Effector memory CD8-positive, alpha-beta T cell (primary cell): ENCODE measurements around the gene CRACR2A.

Source experiments
- ATAC-seq: fragments of 150-1000 bp; cut with Tn5 transposase; replicated peaks from 2 replicates; pipeline ENCODE4 v1.10.0; 2021; ENCODE audit warnings: mild to moderate bottlenecking, moderate library complexity
- DNase-seq, 3 experiments: peaks; one replicate each; pipeline ENCODE4 v3.0.0; 2021
- H3K27ac Mint-ChIP-seq, 2 donors: one replicate each; pipeline ENCODE4 v1.8.0; 2022; ENCODE audit warnings: mild to moderate bottlenecking in 2 of 2, mixed read lengths in 2 of 2, moderate library complexity in 2 of 2
- H3K27me3 Mint-ChIP-seq, 2 donors: one replicate each; pipeline ENCODE4 v1.8.0; 2022; ENCODE audit warnings: mixed read lengths in 2 of 2
- H3K36me3 Mint-ChIP-seq: one replicate; pipeline ENCODE4 v1.8.0; 2022; ENCODE audit warnings: mild to moderate bottlenecking, moderate library complexity, mixed read lengths; ENCODE audit not compliant: insufficient read depth
- H3K4me1 Mint-ChIP-seq, 2 donors: one replicate each; pipeline ENCODE4 v1.8.0; 2022; ENCODE audit warnings: low read depth in 2 of 2, mixed read lengths in 2 of 2
- H3K4me3 Mint-ChIP-seq, 2 donors: one replicate each; pipeline ENCODE4 v1.8.0; 2022; ENCODE audit warnings: mild to moderate bottlenecking in 2 of 2, mixed read lengths in 2 of 2, moderate library complexity in 2 of 2
- H3K9me3 Mint-ChIP-seq, 2 donors: one replicate each; pipeline ENCODE4 v1.8.0; 2022; ENCODE audit warnings: mixed read lengths in 2 of 2

Gene CRACR2A

GRCh38 chr12:3661028-3661427 lies 91.9 kb downstream of the CRACR2A start:
- Mint-ChIP-seq H3K4me3 (no peak overlapping the region), H3K4me1 (peaks cover 0 to 1% of the 10 kb centered on the region in 2 donors), H3K36me3 (peaks cover 29% of the 10 kb centered on the region), H3K27ac (no peak overlapping the region), H3K27me3 (no peaks in the 10 kb centered on the region), H3K9me3 (no peaks in the 10 kb centered on the region)
- DNase-seq (no peak), ATAC-seq (no peak)

GRCh38 chr12:3658327-3659163 lies 94.4 kb downstream of the CRACR2A start:
- H3K27me3 Mint-ChIP-seq, result no peaks in the 10 kb centered on the region
- peak overlapping the region; percentile 33 to 67 for H3K27ac Mint-ChIP-seq
- no peak overlapping the region for H3K4me3 Mint-ChIP-seq
- DNase-seq, result peak; percentile 23 to 37 (median 27)
- H3K36me3 Mint-ChIP-seq, result peaks cover 30% of the 10 kb centered on the region
- H3K9me3 Mint-ChIP-seq, result no peaks in the 10 kb centered on the region
- H3K4me1 Mint-ChIP-seq, result peaks cover 0 to 3% of the 10 kb centered on the region in 2 donors
- no peak for ATAC-seq

- ATAC-seq (no peak), DNase-seq (no peak)
- Mint-ChIP-seq H3K4me3 (no peak overlapping the region), H3K27me3 (no peaks in the 10 kb centered on the region), H3K27ac (no peak overlapping the region), H3K4me1 (peaks cover 0 to 3% of the 10 kb centered on the region in 2 donors), H3K36me3 (peaks cover 42% of the 10 kb centered on the region), H3K9me3 (no peaks in the 10 kb centered on the region)
Measured at GRCh38 chr12:3656946-3657622, 95.8 kb downstream of the CRACR2A start.

- Mint-ChIP-seq H3K9me3 (no peaks in the 10 kb centered on the region), H3K27me3 (no peaks in the 10 kb centered on the region), H3K4me3 (no peak overlapping the region), H3K4me1 (peaks cover 0 to 2% of the 10 kb centered on the region in 2 donors), H3K36me3 (peaks cover 38% of the 10 kb centered on the region), H3K27ac (peak overlapping the region; percentile 20 to 78)
- ATAC-seq, result peak; percentile 41
- DNase-seq, result peak in 1 of 3 experiments; percentile 8
Measured at GRCh38 chr12:3655328-3655900, 97.5 kb downstream of the CRACR2A start.

GRCh38 chr12:3651585-3652424 lies 101.1 kb downstream of the CRACR2A start:
- no peaks in the 10 kb centered on the region for H3K9me3 Mint-ChIP-seq
- H3K27ac Mint-ChIP-seq, result no peak overlapping the region
- DNase-seq (no peak), ATAC-seq (no peak)
- no peak overlapping the region for H3K4me3 Mint-ChIP-seq
- peaks cover 0 to 2% of the 10 kb centered on the region in 2 donors for H3K4me1 Mint-ChIP-seq
- H3K27me3 Mint-ChIP-seq, result no peaks in the 10 kb centered on the region
- H3K36me3 Mint-ChIP-seq, result peaks cover 35% of the 10 kb centered on the region

- no peak overlapping the region for H3K27ac Mint-ChIP-seq
- peaks cover 24% of the 10 kb centered on the region for H3K36me3 Mint-ChIP-seq
- no peak for DNase-seq
- H3K4me1 Mint-ChIP-seq, result no peaks in the 10 kb centered on the region
- H3K27me3 Mint-ChIP-seq, result no peaks in the 10 kb centered on the region
- H3K4me3 Mint-ChIP-seq, result no peak overlapping the region
- ATAC-seq, result no peak
- no peaks in the 10 kb centered on the region for H3K9me3 Mint-ChIP-seq
Measured at GRCh38 chr12:3647504-3647903, 105.4 kb downstream of the CRACR2A start.

- DNase-seq, result no peak
- H3K4me1 Mint-ChIP-seq, result no peaks in the 10 kb centered on the region
- H3K4me3 Mint-ChIP-seq, result no peak overlapping the region
- no peaks in the 10 kb centered on the region for H3K9me3 Mint-ChIP-seq
- no peaks in the 10 kb centered on the region for H3K27me3 Mint-ChIP-seq
- H3K27ac Mint-ChIP-seq, result no peak overlapping the region
- ATAC-seq, result no peak
- peaks cover 22% of the 10 kb centered on the region for H3K36me3 Mint-ChIP-seq
Measured at GRCh38 chr12:3646561-3647241, 106.2 kb downstream of the CRACR2A start.

- H3K4me1 Mint-ChIP-seq, result no peaks in the 10 kb centered on the region
- no peak for DNase-seq
- H3K4me3 Mint-ChIP-seq, result no peak overlapping the region
Measured at GRCh38 chr12:3645091-3645490, 107.8 kb downstream of the CRACR2A start.

GRCh38 chr12:3644104-3644503 lies 108.8 kb downstream of the CRACR2A start:
- Mint-ChIP-seq H3K4me3 (no peak overlapping the region), H3K4me1 (no peaks in the 10 kb centered on the region), H3K36me3 (peaks cover 19% of the 10 kb centered on the region), H3K27ac (no peak overlapping the region), H3K27me3 (no peaks in the 10 kb centered on the region), H3K9me3 (no peaks in the 10 kb centered on the region)
- no peak for ATAC-seq
- DNase-seq, result no peak

More at GRCh38 chr12:3645091-3645490, 107.8 kb downstream of the CRACR2A start:
- no peak overlapping the region for H3K27ac Mint-ChIP-seq
- no peaks in the 10 kb centered on the region for H3K27me3 Mint-ChIP-seq
- no peaks in the 10 kb centered on the region for H3K9me3 Mint-ChIP-seq
- peaks cover 23% of the 10 kb centered on the region for H3K36me3 Mint-ChIP-seq
- no peak for ATAC-seq

- no peaks in the 10 kb centered on the region for H3K9me3 Mint-ChIP-seq
- no peaks in the 10 kb centered on the region for H3K4me1 Mint-ChIP-seq
- H3K27ac Mint-ChIP-seq, result no peak overlapping the region
- no peaks in the 10 kb centered on the region for H3K27me3 Mint-ChIP-seq
- ATAC-seq (no peak), DNase-seq (no peak)
- no peak overlapping the region for H3K4me3 Mint-ChIP-seq
- H3K36me3 Mint-ChIP-seq, result peaks cover 28% of the 10 kb centered on the region
Measured at GRCh38 chr12:3641428-3642018, 111.4 kb downstream of the CRACR2A start.

GRCh38 chr12:3636328-3636727 lies 116.6 kb downstream of the CRACR2A start:
- Mint-ChIP-seq H3K27me3 (no peaks in the 10 kb centered on the region), H3K4me1 (no peaks in the 10 kb centered on the region), H3K36me3 (peaks cover 22% of the 10 kb centered on the region), H3K9me3 (no peaks in the 10 kb centered on the region), H3K27ac (no peak overlapping the region), H3K4me3 (no peak overlapping the region)
- DNase-seq (no peak), ATAC-seq (no peak)

GRCh38 chr12:3634348-3634747 lies 118.6 kb downstream of the CRACR2A start:
- no peak for ATAC-seq
- DNase-seq, result no peak
- Mint-ChIP-seq H3K27me3 (no peaks in the 10 kb centered on the region), H3K27ac (no peak overlapping the region), H3K9me3 (no peaks in the 10 kb centered on the region), H3K4me3 (no peak overlapping the region), H3K36me3 (peaks cover 28% of the 10 kb centered on the region), H3K4me1 (no peaks in the 10 kb centered on the region)
